RPMI7951 (cell line): Measurements from ENCODE around the gene KRTAP3-1. TPM values are rescaled to one million over a fixed set of nuclear protein-coding genes. Genes with fewer than 3 reads are reported as not detected.

Experiments
- DNase-seq: peaks from one replicate; pipeline ENCODE4 v3.0.0-alpha.2; 2012; ENCODE audit warnings: low read depth
- total RNA-seq: library from RNA; depleted of rRNA; stranded (reverse); fragments of >200 nt; shearing (Covaris generic); gene quantifications from 2 replicates; pipeline ENCODE4 v1.2.3, GENCODE V29; 2014; rRNA removed

KRTAP3-1 gene
- total RNA-seq, 1 experiment from 2014 or later: not detected

DNA sequence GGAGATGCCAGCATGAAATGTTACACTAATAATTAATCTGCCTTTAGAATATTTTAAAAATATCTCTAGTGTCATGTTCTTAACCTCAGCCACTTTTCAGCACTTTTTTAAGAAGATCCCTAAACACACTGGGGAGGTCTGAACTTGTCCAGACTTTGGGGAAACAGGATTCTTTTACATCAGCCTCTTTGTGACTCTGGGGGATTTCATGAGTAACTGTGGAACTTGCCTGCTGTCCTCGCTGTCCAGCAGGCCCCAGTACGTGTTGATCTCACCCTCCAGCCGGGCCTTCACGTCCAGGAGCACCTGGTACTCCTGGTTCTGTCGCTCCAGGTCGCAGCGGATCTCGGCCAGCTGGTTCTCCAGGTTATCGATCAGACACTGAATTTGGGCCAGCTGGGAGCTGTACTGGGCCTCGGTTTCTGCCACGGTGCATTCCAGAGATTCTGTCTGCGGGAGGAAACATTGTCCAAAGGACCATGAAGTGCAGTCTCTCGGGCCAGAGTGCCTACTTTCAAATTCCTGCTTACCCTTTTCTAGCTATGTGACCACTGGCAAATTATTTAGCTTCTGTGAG is 30.3 kb downstream of the KRTAP3-1 start:
- no peak for DNase-seq

DNA sequence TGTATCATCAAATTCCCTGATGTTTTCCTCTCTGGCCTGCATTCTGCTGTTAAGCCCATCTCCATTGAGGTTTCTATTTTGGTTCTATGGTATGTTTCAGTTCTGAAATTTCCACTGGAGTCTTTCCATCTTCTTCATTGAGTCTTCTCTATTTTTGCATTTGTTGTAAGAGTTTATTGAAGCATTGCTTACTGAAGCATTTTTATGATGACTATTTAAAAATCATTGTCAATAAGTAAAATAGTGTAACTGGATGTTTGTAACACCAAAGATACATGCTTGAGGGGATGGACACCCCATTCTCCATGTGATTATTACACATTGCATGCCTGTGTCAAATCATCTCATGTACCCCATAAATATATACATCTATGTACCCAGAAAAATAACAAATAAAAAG is 33.4 kb downstream of the KRTAP3-1 start:
- DNase-seq: no peak

DNA sequence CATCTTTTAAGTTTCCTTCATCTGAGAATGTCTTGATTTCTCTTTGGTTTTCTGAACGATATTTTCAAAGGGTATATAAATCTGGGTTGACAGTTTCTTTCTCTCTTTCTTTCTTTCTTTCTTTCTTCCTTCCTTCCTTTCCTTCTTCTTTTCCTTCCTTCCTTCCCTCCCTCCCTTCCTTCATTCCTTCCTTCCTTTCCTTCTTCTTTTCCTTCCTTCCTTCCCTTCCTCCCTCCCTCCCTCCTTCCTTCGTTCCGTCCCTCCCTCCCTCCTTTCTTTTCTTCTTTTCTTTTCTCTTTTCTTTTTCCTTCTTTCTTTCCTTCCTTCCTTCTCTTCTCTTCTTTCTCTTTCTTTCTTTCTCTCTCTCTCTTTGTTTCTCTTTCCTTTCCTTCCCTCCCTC is 34.6 kb downstream of the KRTAP3-1 start:
- no peak for DNase-seq

DNA sequence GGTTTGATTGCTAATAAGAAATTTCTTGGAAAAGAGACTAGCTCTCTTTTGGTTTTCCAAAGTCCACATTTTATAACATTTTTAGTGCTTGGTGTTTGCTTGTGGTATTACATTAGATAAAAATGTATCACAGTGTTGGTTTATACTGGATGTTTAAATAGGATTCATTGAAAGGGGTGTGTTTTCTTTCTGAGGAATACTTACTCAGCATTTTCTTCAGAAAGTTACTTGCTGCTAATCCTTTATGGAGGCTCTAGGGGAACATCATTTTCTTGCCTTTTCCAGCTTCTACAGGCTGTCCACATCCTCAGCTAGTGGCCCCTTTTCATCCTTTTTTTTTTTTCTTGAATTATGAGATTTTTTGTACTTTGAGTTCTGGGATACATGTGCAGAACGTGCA is 41.3 kb downstream of the KRTAP3-1 start:
- DNase-seq: no peak

DNA sequence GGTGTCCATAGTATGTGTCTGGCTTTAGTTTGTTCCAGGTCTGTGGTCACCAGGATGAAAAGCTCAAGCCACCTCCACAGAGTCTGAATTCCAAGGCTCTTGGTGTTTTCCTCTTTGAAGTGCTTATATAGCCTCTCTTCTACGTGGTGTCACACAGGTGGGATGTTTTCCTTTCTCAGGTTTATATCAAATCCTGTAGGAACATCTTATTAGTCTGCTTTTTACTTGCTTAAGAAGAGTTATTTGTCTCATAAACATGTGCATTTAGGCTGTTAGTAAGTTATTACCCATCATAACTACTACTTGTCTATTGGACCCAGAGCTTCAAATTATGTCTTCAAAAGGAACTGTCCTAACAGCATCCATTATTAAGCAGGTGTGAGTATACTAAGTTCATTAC is 42.1 kb downstream of the KRTAP3-1 start, which contains the start of gene KRT39:
TSS of gene KRT39 (minus strand) at position 101 of the 400 bp plus-strand sequence. CDS start at position 9, 92 bp downstream.
- DNase-seq: no peak

DNA sequence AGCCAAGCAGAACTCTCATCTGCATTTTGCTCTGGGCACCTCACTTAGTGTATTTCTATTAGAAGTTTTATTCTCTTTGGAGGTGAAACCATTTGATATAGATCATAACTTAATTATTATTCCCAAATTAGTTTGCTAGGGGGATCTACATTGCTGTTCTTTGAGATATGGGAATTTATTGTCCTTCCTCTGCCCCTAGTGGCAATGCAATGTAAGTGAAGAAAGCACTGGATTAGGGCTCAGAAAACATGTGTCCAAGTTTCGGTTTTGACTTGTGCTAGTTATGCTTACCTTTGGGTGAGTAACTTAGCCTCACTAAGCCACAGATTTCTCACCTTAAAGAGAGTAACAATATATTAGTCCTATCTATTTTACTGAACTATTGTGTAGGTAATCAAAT is 45.1 kb downstream of the KRTAP3-1 start:
- peak; percentile 50 for DNase-seq

DNA sequence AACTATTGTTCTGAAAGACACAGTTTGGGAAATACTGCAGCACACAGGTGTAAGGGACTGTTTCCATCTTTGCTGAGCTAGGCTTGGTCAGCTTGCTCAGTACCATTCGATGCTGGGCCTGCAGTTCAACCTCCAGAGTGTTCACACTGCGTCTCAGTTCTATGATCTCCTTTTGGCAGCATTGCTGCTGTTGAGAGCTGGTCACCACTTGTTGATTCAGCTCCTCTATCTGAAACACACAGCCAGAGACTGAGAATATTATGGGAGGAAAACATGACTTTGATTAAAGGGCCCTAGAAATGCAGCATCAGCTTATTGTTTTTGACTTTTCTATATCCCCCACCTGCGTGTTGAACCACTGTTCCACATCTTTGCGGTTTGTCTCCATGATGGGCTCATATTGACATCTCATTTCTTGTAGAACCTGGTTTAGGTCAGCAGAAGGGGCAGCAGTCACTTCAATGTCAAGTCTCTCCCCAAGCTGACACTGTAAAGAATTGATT is 46.8 kb downstream of the KRTAP3-1 start:
- DNase-seq: no peak

DNA sequence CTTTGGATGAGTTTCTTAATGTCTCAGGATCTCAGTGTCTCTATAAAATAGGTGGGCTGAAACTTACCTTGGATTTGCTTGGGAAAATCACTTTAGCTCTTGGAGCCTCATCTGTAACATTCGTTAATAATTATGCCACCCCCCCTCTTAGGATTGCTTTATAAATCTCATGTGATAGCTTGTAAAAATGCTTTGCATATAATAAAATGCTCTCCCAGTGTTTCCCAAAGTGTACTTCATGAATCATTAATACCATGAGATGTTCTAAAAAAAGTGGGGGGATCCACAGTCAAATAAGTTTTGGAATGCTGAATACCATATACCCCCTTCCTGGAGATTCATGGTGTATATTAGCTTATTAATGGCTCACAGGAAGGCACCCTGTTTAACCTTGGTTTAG is 47.3 kb downstream of the KRTAP3-1 start:
- no peak for DNase-seq

DNA sequence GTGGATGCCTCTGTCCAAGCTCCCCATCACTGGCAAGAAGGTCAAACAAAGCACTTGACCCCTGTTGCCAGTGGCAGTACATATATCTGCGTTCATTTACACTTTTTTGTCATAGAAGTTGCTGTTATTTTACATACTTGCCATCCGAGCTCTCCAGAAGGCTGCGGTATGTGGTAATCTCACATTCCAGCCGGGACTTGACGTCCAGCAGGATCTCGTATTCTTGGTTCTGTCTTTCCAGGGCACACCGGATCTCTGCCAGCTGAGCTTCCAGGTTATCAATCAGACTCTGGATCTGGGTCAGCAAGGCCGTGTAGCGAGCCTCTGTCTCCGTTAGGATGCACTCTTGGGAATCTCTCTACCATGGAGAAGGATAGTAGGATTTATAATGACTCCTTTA is 48.8 kb downstream of the KRTAP3-1 start:
- no peak for DNase-seq

Other genes with a start within 250 kb of the KRTAP3-1 start
- gene KRT26, start 236.9 kb downstream of the KRTAP3-1 start, total RNA-seq: not detected in 2 replicates
- not detected in 2 replicates for gene KRT27, start 226.6 kb downstream of the KRTAP3-1 start, total RNA-seq
- gene KRT28, start 209.2 kb downstream of the KRTAP3-1 start, total RNA-seq: not detected in 2 replicates
- 19.7 and 26.7 TPM in 2 replicates for gene KRT10, start 186.5 kb downstream of the KRTAP3-1 start, total RNA-seq
- not detected in 2 replicates for gene KRT12, start 141.9 kb downstream of the KRTAP3-1 start, total RNA-seq
- not detected in 2 replicates for gene KRT20, start 123.9 kb downstream of the KRTAP3-1 start, total RNA-seq
- gene KRT23, start 71.5 kb downstream of the KRTAP3-1 start, total RNA-seq: 0.20 TPM in 1 of 2 replicates, not detected in the other
- 0.24 TPM in 1 of 2 replicates, not detected in the other for gene KRT39, start 42.2 kb downstream of the KRTAP3-1 start, total RNA-seq
- not detected in 2 replicates for gene KRT40, start 24.8 kb downstream of the KRTAP3-1 start, total RNA-seq
- not detected in 2 replicates for gene KRTAP3-3, start 15.0 kb downstream of the KRTAP3-1 start, total RNA-seq
- gene KRTAP3-2, start 9.2 kb downstream of the KRTAP3-1 start, total RNA-seq: not detected in 2 replicates
- gene KRTAP1-5, start 18.1 kb upstream of the KRTAP3-1 start, total RNA-seq: not detected in 2 replicates
- not detected in 2 replicates for gene KRTAP1-4, start 21.1 kb upstream of the KRTAP3-1 start, total RNA-seq
- gene KRTAP1-3, start 25.7 kb upstream of the KRTAP3-1 start, total RNA-seq: not detected in 2 replicates
- not detected in 2 replicates for gene KRTAP1-1, start 32.3 kb upstream of the KRTAP3-1 start, total RNA-seq
- 0.48 TPM in 1 of 2 replicates, not detected in the other for gene KRTAP2-1, start 38.2 kb upstream of the KRTAP3-1 start, total RNA-seq
- not detected in 2 replicates for gene KRTAP2-2, start 46.1 kb upstream of the KRTAP3-1 start, total RNA-seq
- not detected in 2 replicates for gene KRTAP2-3, start 51.0 kb upstream of the KRTAP3-1 start, total RNA-seq
- not detected in 2 replicates for gene KRTAP2-4, start 56.8 kb upstream of the KRTAP3-1 start, total RNA-seq
- not detected in 2 replicates for gene KRTAP4-7, start 75.0 kb upstream of the KRTAP3-1 start, total RNA-seq
- not detected in 2 replicates for gene KRTAP4-8, start 89.0 kb upstream of the KRTAP3-1 start, total RNA-seq
- gene KRTAP4-16, start 93.1 kb upstream of the KRTAP3-1 start, total RNA-seq: not detected in 2 replicates
- gene KRTAP4-9, start 96.3 kb upstream of the KRTAP3-1 start, total RNA-seq: not detected in 2 replicates
- gene KRTAP4-11, start 109.2 kb upstream of the KRTAP3-1 start, total RNA-seq: not detected in 2 replicates
- gene KRTAP4-12, start 115.1 kb upstream of the KRTAP3-1 start, total RNA-seq: not detected in 2 replicates
- gene KRTAP4-6, start 131.4 kb upstream of the KRTAP3-1 start, total RNA-seq: not detected in 2 replicates
- gene KRTAP4-5, start 140.7 kb upstream of the KRTAP3-1 start, total RNA-seq: not detected in 2 replicates
- gene KRTAP4-4, start 151.6 kb upstream of the KRTAP3-1 start, total RNA-seq: not detected in 2 replicates
- not detected in 2 replicates for gene KRTAP4-3, start 159.1 kb upstream of the KRTAP3-1 start, total RNA-seq
- not detected in 2 replicates for gene KRTAP4-2, start 169.1 kb upstream of the KRTAP3-1 start, total RNA-seq
- not detected in 2 replicates for gene KRTAP4-1, start 175.8 kb upstream of the KRTAP3-1 start, total RNA-seq
- gene KRTAP9-1, start 180.8 kb upstream of the KRTAP3-1 start, total RNA-seq: not detected in 2 replicates
- not detected in 2 replicates for gene KRTAP9-2, start 217.5 kb upstream of the KRTAP3-1 start, total RNA-seq
- not detected in 2 replicates for gene KRTAP9-3, start 223.3 kb upstream of the KRTAP3-1 start, total RNA-seq
- gene KRTAP9-8, start 228.9 kb upstream of the KRTAP3-1 start, total RNA-seq: not detected in 2 replicates
- not detected in 2 replicates for gene KRTAP9-4, start 240.6 kb upstream of the KRTAP3-1 start, total RNA-seq
- not detected in 2 replicates for gene KRTAP9-9, start 246.3 kb upstream of the KRTAP3-1 start, total RNA-seq